ENCODE measurements around the gene SRRM3.
"Not testable (repeated sequence)": the region's sequence is repeated elsewhere in the genome, so short reads cannot be mapped to it uniquely, and the experiment has no call there.

- not testable (repeated sequence) for TF ChIP-seq POLR2A, CTCF (IDR thresholded peaks at IDR 0.05)
Measured at GRCh38 chr7:76163812-76164211, 37.9 kb upstream of the SRRM3 start.

Measured in esophagus squamous epithelium (tissue), 4 donors.